ENCODE data around the gene FLNB.

FLNB gene

DNA sequence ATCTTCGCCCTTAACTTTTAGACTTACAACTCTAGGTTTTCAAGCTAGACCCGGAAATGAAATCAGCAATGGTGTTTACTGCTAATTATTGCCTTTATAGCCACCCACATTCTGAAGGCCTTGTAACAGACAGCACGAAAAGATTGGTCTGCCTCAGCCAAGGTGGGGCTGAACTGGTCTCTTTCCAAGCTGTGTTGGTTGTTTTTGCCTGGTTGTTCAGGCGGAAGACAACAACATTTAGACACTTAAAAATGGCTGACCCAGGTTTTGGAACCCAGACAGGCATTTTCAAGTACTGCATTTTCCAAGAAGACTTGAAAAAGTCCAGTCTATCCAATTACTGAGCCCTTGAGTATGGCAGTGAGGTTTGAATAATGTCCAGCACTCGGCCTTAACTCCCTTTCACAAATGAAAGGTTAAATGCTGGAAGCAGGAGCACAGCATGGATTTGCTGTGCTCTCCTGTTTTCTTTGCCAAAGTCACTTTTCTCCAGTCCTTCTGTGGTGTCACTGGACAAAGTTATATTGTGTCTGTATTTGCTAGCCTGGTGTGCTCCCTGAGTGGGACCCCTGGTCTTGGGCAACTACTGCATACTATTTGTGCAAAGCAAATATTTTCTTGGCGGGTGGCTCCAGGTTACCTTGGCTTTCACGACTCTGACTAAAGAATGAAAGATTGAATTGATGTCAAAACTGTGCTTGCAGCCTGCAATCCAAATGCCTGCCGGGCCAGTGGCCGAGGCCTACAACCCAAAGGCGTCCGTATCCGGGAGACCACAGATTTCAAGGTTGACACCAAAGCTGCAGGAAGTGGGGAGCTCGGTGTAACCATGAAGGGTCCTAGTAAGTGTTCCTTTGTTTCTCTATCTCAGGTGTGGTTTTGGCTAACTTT lies 93.5 kb downstream of the FLNB start:
- Histone ChIP-seq H3K4me3 (no peak overlapping the region), H3K27ac (no peak overlapping the region)
- no peak for DNase-seq (ENCODE audit: low spot score)
- no peak for TF ChIP-seq CTCF (IDR thresholded peaks at IDR 0.05)

DNA sequence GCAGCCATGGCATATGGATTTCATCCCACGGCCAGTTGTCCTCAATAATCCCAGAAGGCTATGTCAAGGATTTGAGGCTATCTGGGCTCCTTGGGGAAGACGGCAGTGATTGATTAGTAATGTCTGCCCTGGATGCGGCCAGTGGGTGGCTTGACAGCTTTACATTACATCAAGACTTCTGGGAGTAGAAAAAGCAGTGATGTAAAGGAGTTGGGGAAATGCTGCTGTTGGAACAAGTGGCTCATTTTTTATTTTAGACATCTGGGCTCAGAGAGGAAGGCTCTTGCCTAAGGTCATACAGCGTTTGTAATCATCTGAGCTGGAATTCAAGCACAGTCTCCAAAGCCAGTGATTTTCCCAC lies 94.1 kb downstream of the FLNB start:
- no peak for DNase-seq (ENCODE audit: low spot score)
- TF ChIP-seq CTCF (IDR thresholded peaks at IDR 0.05) = no peak
- no peak overlapping the region for H3K27ac ChIP-seq

GRCh38 chr3:58102976-58103451 lies 94.8 kb downstream of the FLNB start:
- TF ChIP-seq CTCF (IDR thresholded peaks at IDR 0.05) = no peak
- no peak overlapping the region for H3K27ac ChIP-seq
- DNase-seq (ENCODE audit: low spot score) = no peak
- no peak overlapping the region for H3K4me3 ChIP-seq

More for the DNA sequence above, 94.1 kb downstream of the FLNB start:
- H3K4me3 ChIP-seq = no peak overlapping the region

- no peak overlapping the region for H3K27ac ChIP-seq
- DNase-seq (ENCODE audit: low spot score) = no peak
- TF ChIP-seq CTCF (IDR thresholded peaks at IDR 0.05) = no peak
- no peak overlapping the region for H3K4me3 ChIP-seq
Measured at GRCh38 chr3:58104151-58104550, 95.9 kb downstream of the FLNB start.

DNA sequence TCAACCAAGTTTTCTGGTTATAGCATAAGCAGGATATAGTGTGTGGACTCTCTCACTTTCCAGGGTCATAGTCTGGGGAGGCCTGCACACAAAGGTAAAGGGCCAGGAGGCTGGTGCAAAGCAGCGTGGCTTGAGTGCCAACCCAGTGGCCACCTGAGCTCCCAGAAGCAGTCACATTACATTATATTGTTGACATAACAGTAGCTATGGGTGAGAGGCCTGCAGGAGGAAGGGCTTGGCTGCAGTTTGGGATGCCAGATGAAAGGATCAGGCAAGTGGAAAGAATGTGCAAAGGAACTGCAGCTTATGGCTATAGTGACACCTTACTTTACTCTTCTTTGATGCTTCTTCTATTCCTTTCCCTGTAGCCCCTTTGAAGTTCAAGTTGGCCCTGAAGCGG lies 96.5 kb downstream of the FLNB start:
- H3K4me3 ChIP-seq = no peak overlapping the region
- no peak overlapping the region for H3K27ac ChIP-seq
- DNase-seq (ENCODE audit: low spot score) = no peak
- TF ChIP-seq CTCF (IDR thresholded peaks at IDR 0.05) = no peak

GRCh38 chr3:58105196-58105595 lies 97.0 kb downstream of the FLNB start:
- H3K4me3 ChIP-seq = no peak overlapping the region
- DNase-seq (ENCODE audit: low spot score) = no peak
- no peak for TF ChIP-seq CTCF (IDR thresholded peaks at IDR 0.05)
- H3K27ac ChIP-seq = no peak overlapping the region

DNA sequence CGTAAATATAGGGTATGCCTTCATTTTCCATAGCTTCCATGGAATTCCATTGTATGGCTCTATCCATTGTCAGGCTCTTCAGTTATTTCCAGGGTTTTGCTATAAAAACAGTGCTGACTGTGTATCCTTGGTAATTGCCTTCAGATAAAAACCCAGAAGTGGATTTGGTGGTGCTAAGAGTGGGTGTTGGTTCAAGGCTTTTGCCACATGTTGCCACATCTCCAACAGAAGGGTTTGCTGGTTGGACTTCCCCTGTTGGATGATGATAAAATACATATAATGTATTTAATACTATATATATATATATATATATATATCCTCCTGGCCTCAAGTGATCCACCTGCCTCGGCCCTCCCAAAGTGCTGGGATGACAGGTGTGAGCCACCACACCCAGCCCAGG lies 97.8 kb downstream of the FLNB start:
- Histone ChIP-seq H3K4me3 (no peak overlapping the region), H3K27ac (no peak overlapping the region)
- TF ChIP-seq CTCF (IDR thresholded peaks at IDR 0.05) = no peak
- no peak for DNase-seq (ENCODE audit: low spot score)
